HepG2 (cell line): ENCODE measurements around the gene BCAS3. TPM values are rescaled to one million over a fixed set of nuclear protein-coding genes. Genes with fewer than 3 reads are reported as not detected.

ENCODE experiments used
- ATAC-seq: fragments of 200-7000 bp; cut with Tn5 transposase; 3 replicates; pipeline ENCODE4 v1.9.1; 2020; ENCODE audit warnings: mild to moderate bottlenecking, moderate library complexity
- BruUV-seq: library from RNA; stranded (reverse); fragments of 400-500 nt; replicated peaks from 2 replicates; lab custom pipeline; 2021; lab: Mats Ljungman, UMichigan
- CTCF ChIA-PET: fragments of 300-600 bp; formaldehyde crosslinking; extraction: SDS; loops from one replicate; lab custom pipeline; 2021; ENCODE audit warnings: low total read pairs, inconsistent platforms, low intra/inter-chr PET ratio; lab: Yijun Ruan, JAX
- POLR2A ChIA-PET: fragments of 350-600 bp; sonication (Branson Sonifier 250); formaldehyde crosslinking; loops from one replicate; lab custom pipeline; 2020; ENCODE audit warnings: antibody characterized with exemption, inconsistent platforms; lab: Yijun Ruan, JAX
- DNase-seq: peaks from one replicate; pipeline ENCODE4 v3.0.0-alpha.2; 2015; ENCODE audit warnings: low spot score
- FAIRE-seq: peaks from 3 replicates; lab custom pipeline; 2011; peaks lifted over from hg19 to GRCh38; lab: Jason Lieb, UNC
- H2AFZ ChIP-seq: one replicate; pipeline ENCODE4 v1.6.1; 2011; ENCODE audit warnings: low read length, inconsistent platforms
- H3K27ac ChIP-seq: fragments of 300-600 bp; 3 replicates; pipeline ENCODE4 v1.8.0; 2011; ENCODE audit warnings: mixed run types, mild to moderate bottlenecking, mixed read lengths, low read length, inconsistent platforms; ENCODE audit not compliant: insufficient read depth; ENCODE audit errors: extremely low read length
- H3K27me3 ChIP-seq, 2 experiments: fragments of 200-600 bp in 1 of 2; 2 replicates in 1 of 2; 3 replicates in 1 of 2; pipeline versions ENCODE4 v1.6.0 to v1.8.0; 2011; ENCODE audit warnings: low read length in 2 of 2, mild to moderate bottlenecking in 2 of 2, moderate library complexity in 2 of 2, inconsistent platforms in 1 of 2; ENCODE audit not compliant: insufficient read depth in 2 of 2, control insufficient read depth in 1 of 2
- H3K36me3 ChIP-seq, 2 experiments: fragments of 200-600 bp in 1 of 2; replicated peaks in 1 of 2; 2 replicates in 1 of 2; 3 replicates in 1 of 2; pipeline versions ENCODE4 v1.5.1 to v1.8.0; 2011; ENCODE audit warnings: low read length in 2 of 2, inconsistent platforms in 1 of 2; ENCODE audit not compliant: insufficient read depth in 2 of 2, control insufficient read depth in 1 of 2
- H3K4me1 ChIP-seq: 2 replicates; pipeline ENCODE4 v1.5.1; 2012; ENCODE audit warnings: low read length, inconsistent platforms; ENCODE audit not compliant: insufficient read depth
- H3K4me2 ChIP-seq: 2 replicates; pipeline ENCODE4 v1.6.0; 2011; ENCODE audit warnings: low read depth, low read length, inconsistent platforms
- H3K4me3 ChIP-seq, 3 experiments: fragments of 200-600 bp in 1 of 3; sonication (generic), shearing (Covaris generic) in 1 of 3; replicated peaks in 1 of 3; 2 replicates each; pipeline ENCODE4 v1.5.1; 2011 to 2016; ENCODE audit warnings: low read length in 3 of 3, inconsistent platforms in 2 of 3, low read depth in 2 of 3, mild to moderate bottlenecking in 2 of 3, control low read depth in 1 of 3, mixed read lengths in 1 of 3; ENCODE audit not compliant: insufficient read depth in 1 of 3
- H3K79me2 ChIP-seq: one replicate; pipeline ENCODE4 v1.6.1; 2011; ENCODE audit warnings: low read length, inconsistent platforms; ENCODE audit not compliant: insufficient read depth
- H3K9ac ChIP-seq: 2 replicates; pipeline ENCODE4 v1.6.0; 2011; ENCODE audit warnings: mild to moderate bottlenecking, low read depth, low read length, inconsistent platforms; ENCODE audit not compliant: insufficient read depth
- H3K9me3 ChIP-seq: 2 replicates; pipeline ENCODE4 v1.5.1; 2012; ENCODE audit warnings: mild to moderate bottlenecking, low read length
- H4K20me1 ChIP-seq: 2 replicates; pipeline ENCODE4 v1.6.0; 2011; ENCODE audit warnings: inconsistent platforms, mild to moderate bottlenecking, low read length, moderate library complexity; ENCODE audit not compliant: insufficient read depth
- GATAD2A ChIP-seq: IDR thresholded peaks from 2 replicates; pipeline ENCODE4 v1.6.1; 2016
- GLI4 ChIP-seq: sonication (generic); formaldehyde crosslinking; IDR thresholded peaks from 2 replicates; pipeline ENCODE4 v1.5.1; 2020; ENCODE audit warnings: missing genetic modification reagents, mild to moderate bottlenecking, moderate library complexity, borderline replicate concordance
- LCORL ChIP-seq, 2 experiments: fragments of 450-650 bp in 1 of 2; sonication (generic) in 1 of 2; formaldehyde crosslinking in 1 of 2; IDR thresholded peaks; 2 replicates each; pipeline versions ENCODE4 v1.5.0 to v1.6.1; 2017 to 2020; ENCODE audit warnings: antibody characterized with exemption in 1 of 2, missing genetic modification reagents in 1 of 2
- MTF2 ChIP-seq: sonication (generic); formaldehyde crosslinking; IDR thresholded peaks from 2 replicates; pipeline ENCODE4 v1.5.0; 2020; ENCODE audit warnings: missing genetic modification reagents, borderline replicate concordance
- NFYB ChIP-seq: sonication (generic); formaldehyde crosslinking; IDR thresholded peaks from 2 replicates; pipeline ENCODE4 v1.4.0; 2020; ENCODE audit warnings: missing genetic modification reagents
- SNAI1 ChIP-seq: sonication (generic); formaldehyde crosslinking; IDR thresholded peaks from 2 replicates; pipeline ENCODE4 v1.5.0; 2020; ENCODE audit warnings: mild to moderate bottlenecking, missing genetic modification reagents, borderline replicate concordance
- TIGD3 ChIP-seq: sonication (generic); formaldehyde crosslinking; IDR thresholded peaks from 2 replicates; pipeline ENCODE4 v1.5.1; 2020; ENCODE audit warnings: mild to moderate bottlenecking, missing genetic modification reagents, borderline replicate concordance
- USF2 ChIP-seq, 2 experiments: sonication (generic) in 1 of 2; formaldehyde crosslinking in 1 of 2; IDR thresholded peaks; 2 replicates each; pipeline versions ENCODE4 v1.5.1 to v1.6.1; 2011 to 2020; ENCODE audit warnings: borderline replicate concordance in 1 of 2, low read depth in 1 of 2, low read length in 1 of 2, mild to moderate bottlenecking in 1 of 2, missing genetic modification reagents in 1 of 2, moderate library complexity in 1 of 2
- WIZ ChIP-seq: sonication (generic); formaldehyde crosslinking; IDR thresholded peaks from 2 replicates; pipeline ENCODE4 v1.5.1; 2020; ENCODE audit warnings: mild to moderate bottlenecking, missing genetic modification reagents
- ZBTB7B ChIP-seq: sonication (generic); formaldehyde crosslinking; IDR thresholded peaks from 2 replicates; pipeline ENCODE4 v1.4.0; 2020; ENCODE audit warnings: missing genetic modification reagents
- ZNF580 ChIP-seq: IDR thresholded peaks from 2 replicates; pipeline ENCODE4 v1.6.1; 2016; ENCODE audit warnings: low read depth, borderline replicate concordance
- WGBS: methylation state at CpG from one replicate; pipeline ENCODE4 v1.1.6; 2017; ENCODE audit warnings: low lambda C conversion rate; 5-methylcytosine and 5-hydroxymethylcytosine counted together
- in situ Hi-C: cut with HindIII; loops from 2 replicates; pipeline ENCODE4 v1.10.0; 2017; ENCODE audit warnings: low pct_unique_long_range_greater_than_20kb; ENCODE audit not compliant: extremely low pct_ligation_motif_present
- intact Hi-C: fragments of 100-400 bp; cut with micrococcal nuclease; formaldehyde crosslinking; loops from one replicate; pipeline ENCODE4 v1.10.0; 2022; ENCODE audit not compliant: unreplicated experiment
- polyA plus RNA-seq, 8 experiments: library from polyadenylated mRNA; depleted of rRNA in 3 of 8; stranded (reverse) in 7 of 8; unstranded in 1 of 8; fragments of >200 nt; fragmentation: Illumina TruSeq in 4 of 8; extraction: Trizol in 4 of 8; gene quantifications; 2 replicates each; pipeline versions ENCODE4 v1.2.1 to v1.2.3, GENCODE V29; 2011 to 2016; ENCODE audit warnings: low read depth in 4 of 8, missing spikeins in 1 of 8, mixed read lengths in 1 of 8; ENCODE audit not compliant: insufficient read depth in 1 of 8
- total RNA-seq, 5 experiments: library from RNA; depleted of rRNA; stranded (reverse); fragments of >200 nt; fragmentation: Illumina TruSeq; extraction: Trizol; gene quantifications; 2 replicates each; pipeline ENCODE4 v1.2.3, GENCODE V29; 2016; ENCODE audit warnings: low read depth in 1 of 5
- TF ChIP-seq, protein P1 (sequence below): sonication (generic); formaldehyde crosslinking; IDR thresholded peaks from 2 replicates; pipeline ENCODE4 v1.8.0; 2022; ENCODE audit warnings: mild to moderate bottlenecking, missing genetic modification reagents, moderate library complexity
- TF ChIP-seq, protein P2 (sequence below): sonication (generic); formaldehyde crosslinking; conservative IDR thresholded peaks from 2 replicates; pipeline ENCODE4 v1.4.0; 2020; ENCODE audit warnings: missing genetic modification reagents
- TF ChIP-seq, protein P3 (sequence below): sonication (generic); formaldehyde crosslinking; IDR thresholded peaks from 2 replicates; pipeline ENCODE4 v1.4.0; 2020; ENCODE audit warnings: missing genetic modification reagents, borderline replicate concordance
- TF ChIP-seq, protein P4 (sequence below): sonication (generic); formaldehyde crosslinking; conservative IDR thresholded peaks from 2 replicates; pipeline ENCODE4 v1.8.0; 2022; ENCODE audit warnings: mild to moderate bottlenecking, moderate library complexity, missing genetic modification reagents

BCAS3 gene
- total and polyA plus RNA-seq, 2 of the 13 experiments (the other 11 are each of a cell fraction or from before 2014, with no cell fraction given) = 10.7 to 11.2 TPM

GRCh38 chr17:61203671-61204131 lies 526.0 kb downstream of the BCAS3 start:
- BruUV-seq = no TSS peak
- no peak overlapping the region for H3K4me2 ChIP-seq
- CTCF ChIA-PET = no interaction called here
- TF ChIP-seq ZBTB7B = no peak
- no peak for TF ChIP-seq MTF2 (CRISPR knock-in tag)
- TF ChIP-seq, protein P1, sequence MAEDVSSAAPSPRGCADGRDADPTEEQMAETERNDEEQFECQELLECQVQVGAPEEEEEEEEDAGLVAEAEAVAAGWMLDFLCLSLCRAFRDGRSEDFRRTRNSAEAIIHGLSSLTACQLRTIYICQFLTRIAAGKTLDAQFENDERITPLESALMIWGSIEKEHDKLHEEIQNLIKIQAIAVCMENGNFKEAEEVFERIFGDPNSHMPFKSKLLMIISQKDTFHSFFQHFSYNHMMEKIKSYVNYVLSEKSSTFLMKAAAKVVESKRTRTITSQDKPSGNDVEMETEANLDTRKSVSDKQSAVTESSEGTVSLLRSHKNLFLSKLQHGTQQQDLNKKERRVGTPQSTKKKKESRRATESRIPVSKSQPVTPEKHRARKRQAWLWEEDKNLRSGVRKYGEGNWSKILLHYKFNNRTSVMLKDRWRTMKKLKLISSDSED (CRISPR knock-in tag) = no peak
- TF ChIP-seq ZNF580 (CRISPR knock-in tag) = no peak
- no peak for TF ChIP-seq NFYB (CRISPR knock-in tag)
- TF ChIP-seq, protein P2, sequence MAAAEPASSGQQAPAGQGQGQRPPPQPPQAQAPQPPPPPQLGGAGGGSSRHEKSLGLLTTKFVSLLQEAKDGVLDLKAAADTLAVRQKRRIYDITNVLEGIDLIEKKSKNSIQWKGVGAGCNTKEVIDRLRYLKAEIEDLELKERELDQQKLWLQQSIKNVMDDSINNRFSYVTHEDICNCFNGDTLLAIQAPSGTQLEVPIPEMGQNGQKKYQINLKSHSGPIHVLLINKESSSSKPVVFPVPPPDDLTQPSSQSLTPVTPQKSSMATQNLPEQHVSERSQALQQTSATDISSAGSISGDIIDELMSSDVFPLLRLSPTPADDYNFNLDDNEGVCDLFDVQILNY = no peak
- TF ChIP-seq TIGD3 (CRISPR knock-in tag) = no peak
- no peak for TF ChIP-seq WIZ
- TF ChIP-seq GATAD2A (CRISPR knock-in tag) = no peak
- no peak for TF ChIP-seq USF2 (IDR thresholded peaks at IDR 0.05; ENCODE audit: low read depth, low read length)
- no peak for TF ChIP-seq USF2 (CRISPR knock-in tag; IDR thresholded peaks at IDR 0.05; ENCODE audit: borderline replicate concordance)
- TF ChIP-seq SNAI1 (CRISPR knock-in tag) = no peak
- TF ChIP-seq LCORL (IDR thresholded peaks at IDR 0.05) = no peak
- no peak for TF ChIP-seq LCORL (CRISPR knock-in tag; IDR thresholded peaks at IDR 0.05)
- TF ChIP-seq, protein P3, sequence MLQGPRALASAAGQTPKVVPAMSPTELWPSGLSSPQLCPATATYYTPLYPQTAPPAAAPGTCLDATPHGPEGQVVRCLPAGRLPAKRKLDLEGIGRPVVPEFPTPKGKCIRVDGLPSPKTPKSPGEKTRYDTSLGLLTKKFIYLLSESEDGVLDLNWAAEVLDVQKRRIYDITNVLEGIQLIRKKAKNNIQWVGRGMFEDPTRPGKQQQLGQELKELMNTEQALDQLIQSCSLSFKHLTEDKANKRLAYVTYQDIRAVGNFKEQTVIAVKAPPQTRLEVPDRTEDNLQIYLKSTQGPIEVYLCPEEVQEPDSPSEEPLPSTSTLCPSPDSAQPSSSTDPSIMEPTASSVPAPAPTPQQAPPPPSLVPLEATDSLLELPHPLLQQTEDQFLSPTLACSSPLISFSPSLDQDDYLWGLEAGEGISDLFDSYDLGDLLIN = no peak
- TF ChIP-seq, protein P4, sequence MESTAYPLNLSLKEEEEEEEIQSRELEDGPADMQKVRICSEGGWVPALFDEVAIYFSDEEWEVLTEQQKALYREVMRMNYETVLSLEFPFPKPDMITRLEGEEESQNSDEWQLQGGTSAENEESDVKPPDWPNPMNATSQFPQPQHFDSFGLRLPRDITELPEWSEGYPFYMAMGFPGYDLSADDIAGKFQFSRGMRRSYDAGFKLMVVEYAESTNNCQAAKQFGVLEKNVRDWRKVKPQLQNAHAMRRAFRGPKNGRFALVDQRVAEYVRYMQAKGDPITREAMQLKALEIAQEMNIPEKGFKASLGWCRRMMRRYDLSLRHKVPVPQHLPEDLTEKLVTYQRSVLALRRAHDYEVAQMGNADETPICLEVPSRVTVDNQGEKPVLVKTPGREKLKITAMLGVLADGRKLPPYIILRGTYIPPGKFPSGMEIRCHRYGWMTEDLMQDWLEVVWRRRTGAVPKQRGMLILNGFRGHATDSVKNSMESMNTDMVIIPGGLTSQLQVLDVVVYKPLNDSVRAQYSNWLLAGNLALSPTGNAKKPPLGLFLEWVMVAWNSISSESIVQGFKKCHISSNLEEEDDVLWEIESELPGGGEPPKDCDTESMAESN (CRISPR knock-in tag) = no peak
- no peak for TF ChIP-seq GLI4 (CRISPR knock-in tag)

More at GRCh38 chr17:61203671-61204131, 526.0 kb downstream of the BCAS3 start:
- Histone ChIP-seq H4K20me1 (no peaks in the 10 kb centered on the region), H3K9ac (no peak overlapping the region), H2AFZ (no peak overlapping the region), H3K79me2 (no peaks in the 10 kb centered on the region), H3K27me3 (no peaks in the 10 kb centered on the region), H3K9me3 (no peaks in the 10 kb centered on the region), H3K27ac (no peak overlapping the region), H3K4me1 (peaks cover 28% of the 10 kb centered on the region), H3K36me3 (no peaks in the 10 kb centered on the region), H3K4me3 (no peak overlapping the region)
- FAIRE-seq (no peak), DNase-seq (no peak), ATAC-seq (no peak)
- in situ Hi-C loops (no loop called here), intact Hi-C loops (no loop called here)
- POLR2A ChIA-PET = no interaction called here
- WGBS = 57% methylated on average over 7 of the region's 7 CpGs
